Common myeloid progenitor, CD34-positive (primary cell): ENCODE measurements around the gene MAGI2. TPM values are rescaled to one million over a fixed set of nuclear protein-coding genes. Genes with fewer than 3 reads are reported as not detected.

ENCODE experiments used
- CTCF ChIA-PET: fragments of 350-600 bp; sonication (Branson Sonifier 250); formaldehyde crosslinking; loops from one replicate; lab custom pipeline; 2021; ENCODE audit warnings: antibody characterized with exemption; lab: Charles Lee
- POLR2A ChIA-PET: fragments of 350-600 bp; sonication (Branson Sonifier 250); formaldehyde crosslinking; loops from one replicate; lab custom pipeline; 2021; ENCODE audit warnings: antibody characterized with exemption; lab: Charles Lee
- DNase-seq, 3 donors: peaks; one replicate each; pipeline versions ENCODE4 v3.0.0 to v3.0.0-alpha.2; 2013
- H3K27ac ChIP-seq, 2 experiments: 1 replicate in 1 of 2; 2 replicates in 1 of 2; pipeline ENCODE4 v1.7.0; 2013; ENCODE audit warnings: inconsistent platforms in 2 of 2, low read length in 2 of 2, mild to moderate bottlenecking in 2 of 2, low read depth in 1 of 2, moderate library complexity in 1 of 2; ENCODE audit not compliant: severe bottlenecking in 2 of 2, insufficient read depth in 1 of 2, poor library complexity in 1 of 2
- H3K27me3 ChIP-seq, 5 experiments: replicated peaks in 2 of 5; 1 replicate in 3 of 5; 2 replicates in 2 of 5; pipeline versions ENCODE4 v1.6.1 to v1.7.0; 2013; ENCODE audit warnings: low read length in 4 of 5, mild to moderate bottlenecking in 2 of 5, moderate library complexity in 2 of 5, inconsistent platforms in 1 of 5; ENCODE audit not compliant: insufficient read depth in 5 of 5, control insufficient read depth in 4 of 5
- H3K36me3 ChIP-seq, 4 experiments: 1 replicate in 2 of 4; 2 replicates in 2 of 4; pipeline versions ENCODE4 v1.6.1 to v1.7.0; 2013; ENCODE audit warnings: low read length in 3 of 4, control low read depth in 1 of 4, mild to moderate bottlenecking in 1 of 4; ENCODE audit not compliant: control insufficient read depth in 4 of 4, insufficient read depth in 4 of 4
- H3K4me1 ChIP-seq, 4 experiments: 1 replicate in 3 of 4; 2 replicates in 1 of 4; pipeline versions ENCODE4 v1.6.1 to v1.7.1; 2013; ENCODE audit warnings: low read length in 3 of 4, mild to moderate bottlenecking in 3 of 4, control low read depth in 1 of 4, inconsistent platforms in 1 of 4, moderate library complexity in 1 of 4; ENCODE audit not compliant: control insufficient read depth in 4 of 4, insufficient read depth in 4 of 4; ENCODE audit errors: control extremely low read depth in 1 of 4
- H3K4me3 ChIP-seq, 7 experiments: 1 replicate in 4 of 7; 2 replicates in 3 of 7; pipeline versions ENCODE4 v1.5.1 to v1.7.0; 2013; ENCODE audit warnings: mild to moderate bottlenecking in 7 of 7, low read length in 6 of 7, moderate library complexity in 6 of 7, inconsistent platforms in 2 of 7, low read depth in 2 of 7, control low read depth in 1 of 7; ENCODE audit not compliant: insufficient read depth in 4 of 7, control insufficient read depth in 1 of 7; ENCODE audit errors: extremely low read depth in 1 of 7
- H3K9me3 ChIP-seq, 5 experiments: 1 replicate in 4 of 5; 2 replicates in 1 of 5; pipeline versions ENCODE4 v1.6.1 to v1.7.1; 2013; ENCODE audit warnings: low read length in 4 of 5, mild to moderate bottlenecking in 2 of 5, inconsistent platforms in 1 of 5, low read depth in 1 of 5, moderate library complexity in 1 of 5; ENCODE audit not compliant: control insufficient read depth in 4 of 5, insufficient read depth in 2 of 5; ENCODE audit errors: control extremely low read depth in 1 of 5
- WGBS: methylation state at CpG from one replicate; pipeline ENCODE4 v1.1.5; 2013; ENCODE audit not compliant: insufficient coverage; 5-methylcytosine and 5-hydroxymethylcytosine counted together
- polyA plus RNA-seq: library from polyadenylated mRNA; unstranded; fragments of 120-200 nt; gene quantifications from one replicate; pipeline ENCODE4 v1.2.1, GENCODE V29; 2013

Gene MAGI2
- polyA plus RNA-seq = 3.0 TPM

GRCh38 chr7:79453558-79454360, at the start of gene MAGI2:
TSS of gene MAGI2 (minus strand) at chr7:79453667. CDS start at chr7:79453320, 347 bp downstream.
- WGBS = 0% methylated on average over 49 of the region's 67 CpGs
- peak; percentile 72 to 90 (median 83) for DNase-seq
- Histone ChIP-seq H3K36me3 (peaks cover 0 to 3% (median 0%) of the 10 kb centered on the region in 4 experiments), H3K4me3 (peak within 1 kb of the TSS; percentile 70 to 97 (median 91)), H3K27me3 (peaks cover 0 to 7% (median 0%) of the 10 kb centered on the region in 5 experiments), H3K4me1 (peaks cover 11 to 27% (median 24%) of the 10 kb centered on the region in 4 experiments), H3K27ac (peak within 1 kb of the TSS; percentile 65 to 83), H3K9me3 (no peaks in the 10 kb centered on the region)
- CTCF ChIA-PET = interaction anchor here (0.7 to 1.1 kb wide), 2 partner anchors 398 to 625 kb away, joined by 3 read pairs; no protein-coding TSS in a partner anchor
- POLR2A ChIA-PET = interaction anchor here (0.8 kb wide), 1 partner anchor 215 kb away, joined by 3 read pairs; no protein-coding TSS in a partner anchor

DNA sequence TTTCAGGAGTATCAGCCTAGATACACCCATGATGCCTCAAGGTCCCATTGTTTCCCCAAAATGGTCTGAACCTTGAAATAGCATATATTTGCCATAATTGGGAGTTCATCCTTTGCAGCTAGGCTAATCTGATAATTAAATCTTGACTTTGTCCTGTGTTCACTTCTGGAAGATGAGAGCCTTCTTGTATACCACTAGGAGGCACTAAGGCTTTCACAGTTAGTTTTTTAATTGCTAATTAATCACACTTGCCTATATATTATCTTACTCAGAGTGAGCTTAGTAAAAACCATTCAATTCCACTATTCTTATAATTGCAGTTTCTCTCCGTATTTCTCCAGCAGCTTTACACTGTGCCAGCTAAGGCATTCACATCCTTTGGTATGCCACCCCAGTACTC, 48.7 kb upstream of the MAGI2 start:
- H3K4me1 ChIP-seq = no peaks in the 10 kb centered on the region
- no peak overlapping the region for H3K4me3 ChIP-seq
- 100% methylated on average over 1 of the region's 1 CpG for WGBS
- no peaks in the 10 kb centered on the region for H3K9me3 ChIP-seq
- H3K36me3 ChIP-seq = no peaks in the 10 kb centered on the region
- ChIA-PET POLR2A (no interaction called here), CTCF (no interaction called here)
- no peaks in the 10 kb centered on the region for H3K27me3 ChIP-seq
- DNase-seq = peak in 1 of 3 donors; percentile 1
- no peak overlapping the region for H3K27ac ChIP-seq

DNA sequence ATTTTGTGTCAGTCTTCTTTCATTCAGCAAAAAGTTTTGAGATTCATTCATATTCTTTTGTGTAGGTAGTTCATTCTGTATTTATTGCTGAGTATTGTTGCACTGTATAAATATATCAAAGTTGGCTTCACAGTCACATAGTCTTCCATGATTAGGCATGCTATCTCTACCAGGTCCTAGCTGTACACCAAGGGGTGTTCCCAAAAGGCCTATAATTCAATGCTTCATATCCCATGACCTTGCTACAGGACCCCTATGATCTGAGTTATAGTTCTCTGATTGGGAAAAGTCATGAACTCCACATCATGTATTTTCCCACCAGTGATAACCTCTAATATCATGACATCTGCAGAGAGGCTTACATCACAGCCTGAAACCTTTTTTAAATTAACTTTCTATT, 47.3 kb upstream of the MAGI2 start:
- POLR2A ChIA-PET = no interaction called here
- Histone ChIP-seq H3K9me3 (no peaks in the 10 kb centered on the region), H3K36me3 (no peaks in the 10 kb centered on the region), H3K4me1 (no peaks in the 10 kb centered on the region), H3K27ac (no peak overlapping the region), H3K4me3 (no peak overlapping the region), H3K27me3 (no peaks in the 10 kb centered on the region)
- DNase-seq = no peak
- CTCF ChIA-PET = no interaction called here

DNA sequence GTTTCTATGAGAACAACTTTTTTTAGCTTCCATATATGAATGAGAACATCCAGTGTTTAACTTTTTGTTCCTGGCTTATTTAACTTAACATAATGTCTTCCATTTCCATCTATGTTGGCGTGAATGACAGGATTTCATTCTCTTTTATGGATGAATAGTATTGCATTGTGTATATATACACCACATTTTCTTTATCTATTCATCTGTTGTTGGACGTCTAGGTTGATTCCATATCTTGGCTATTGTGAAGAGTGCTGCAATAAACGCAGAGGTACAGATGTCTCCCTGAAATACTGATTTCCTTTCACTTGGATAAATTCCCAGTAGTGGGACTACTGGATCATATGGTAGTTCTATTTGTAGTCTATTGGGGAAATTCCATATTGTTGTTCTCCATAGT, 44.3 kb upstream of the MAGI2 start:
- Histone ChIP-seq H3K27ac (no peak overlapping the region), H3K4me3 (no peak overlapping the region), H3K27me3 (no peaks in the 10 kb centered on the region), H3K36me3 (no peaks in the 10 kb centered on the region), H3K9me3 (no peaks in the 10 kb centered on the region), H3K4me1 (no peaks in the 10 kb centered on the region)
- POLR2A ChIA-PET = no interaction called here
- CTCF ChIA-PET = interaction anchor here (1.3 kb wide), 1 partner anchor 12 kb away, joined by 3 read pairs; no protein-coding TSS in a partner anchor
- DNase-seq = no peak
- WGBS = no CpG with 5 or more reads among the region's 3 CpGs

DNA sequence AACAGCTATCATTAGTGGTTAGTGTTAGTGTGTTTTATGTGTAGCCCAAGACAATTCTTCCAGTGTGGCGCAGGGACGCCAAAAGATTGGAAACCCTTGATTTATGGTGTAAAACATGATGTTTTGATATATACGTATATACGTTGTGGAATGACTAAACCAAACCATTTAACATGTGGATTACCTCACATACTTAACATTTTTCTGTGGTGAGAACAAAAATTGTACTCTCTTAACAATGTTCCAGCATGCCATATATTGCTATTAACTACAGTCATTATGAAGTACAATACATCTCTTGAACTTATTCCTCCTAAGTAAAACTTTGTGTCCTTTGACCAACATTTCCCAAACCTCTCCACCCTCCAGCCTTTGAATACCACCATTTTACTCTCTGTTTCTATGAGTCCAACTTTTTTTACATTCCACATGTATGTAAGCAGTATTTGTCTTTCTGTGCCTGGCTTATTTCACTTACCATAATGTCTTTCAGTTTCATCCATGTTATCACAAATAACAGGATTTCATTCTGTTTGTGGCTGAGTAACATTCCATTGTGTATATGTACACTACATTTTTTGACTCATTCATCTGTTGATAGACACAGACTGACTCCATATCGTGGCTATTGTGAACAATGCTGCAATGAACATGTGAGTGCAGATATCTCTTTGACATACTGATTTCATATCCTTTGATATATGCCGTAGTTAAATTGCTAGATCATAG, 42.2 kb upstream of the MAGI2 start:
- no CpG with 5 or more reads among the region's 6 CpGs for WGBS
- Histone ChIP-seq H3K4me1 (no peaks in the 10 kb centered on the region), H3K4me3 (no peak overlapping the region), H3K36me3 (no peaks in the 10 kb centered on the region), H3K9me3 (no peaks in the 10 kb centered on the region), H3K27me3 (no peaks in the 10 kb centered on the region), H3K27ac (no peak overlapping the region)
- CTCF ChIA-PET = no interaction called here
- DNase-seq = no peak
- POLR2A ChIA-PET = no interaction called here

DNA sequence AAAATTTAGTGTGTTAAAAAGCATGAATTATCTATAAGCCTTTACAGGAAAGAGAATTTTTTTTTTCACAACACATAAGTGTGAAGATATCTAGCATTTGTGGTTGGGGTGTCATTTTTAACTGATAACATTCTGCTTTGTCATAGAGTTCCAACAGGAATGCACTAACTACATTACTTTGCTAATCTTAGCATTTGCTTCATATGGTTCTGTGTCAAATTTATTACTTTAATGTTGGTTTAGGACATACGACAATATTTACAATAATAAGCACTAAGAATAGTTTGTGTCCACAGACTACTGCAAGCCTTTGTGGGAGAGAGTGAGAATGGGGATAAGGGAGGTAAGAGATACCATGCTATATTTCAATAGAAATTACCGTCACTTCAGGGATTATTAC, 40.6 kb upstream of the MAGI2 start:
- CTCF ChIA-PET = no interaction called here
- no peak for DNase-seq

DNA sequence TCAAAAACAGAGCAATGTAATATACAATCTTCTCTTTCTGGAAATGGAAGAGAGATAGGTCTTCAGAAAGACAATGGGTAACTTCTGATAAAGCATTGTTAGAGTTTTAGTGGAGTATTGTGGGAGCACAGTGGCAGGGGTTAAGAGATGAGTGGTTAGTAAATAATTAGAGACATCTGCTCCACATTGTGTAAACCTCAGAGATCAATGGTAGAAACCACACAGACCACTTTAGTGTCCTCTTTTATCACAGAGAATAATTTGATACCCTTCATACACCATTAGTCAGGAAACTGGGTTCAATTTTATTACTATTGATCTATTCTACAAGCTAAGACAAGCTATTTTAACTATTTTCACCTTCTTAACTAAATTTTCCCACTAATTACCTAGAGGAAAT, 35.9 kb upstream of the MAGI2 start:
- Histone ChIP-seq H3K4me3 (no peak overlapping the region), H3K4me1 (no peaks in the 10 kb centered on the region), H3K36me3 (no peaks in the 10 kb centered on the region), H3K27me3 (no peaks in the 10 kb centered on the region), H3K27ac (no peak overlapping the region), H3K9me3 (peaks cover 0 to 1% (median 0%) of the 10 kb centered on the region in 5 experiments)
- ChIA-PET POLR2A (no interaction called here), CTCF (no interaction called here)
- DNase-seq = no peak

More for the DNA sequence above, 40.6 kb upstream of the MAGI2 start:
- WGBS = no CpG with 5 or more reads among the region's 2 CpGs
- Histone ChIP-seq H3K4me3 (no peak overlapping the region), H3K9me3 (no peaks in the 10 kb centered on the region), H3K36me3 (no peaks in the 10 kb centered on the region), H3K4me1 (no peaks in the 10 kb centered on the region), H3K27me3 (no peaks in the 10 kb centered on the region), H3K27ac (no peak overlapping the region)
- POLR2A ChIA-PET = no interaction called here
